Fibroblast of upper back skin (primary cell): Measurements from ENCODE around the gene CFAP299.
"Not testable (repeated sequence)": the region's sequence is repeated elsewhere in the genome, so short reads cannot be mapped to it uniquely, and the experiment has no call there.

ENCODE experiments used
- DNase-seq: peaks from one replicate; pipeline ENCODE4 v3.0.0-alpha.2; 2013

The CFAP299 gene

DNA sequence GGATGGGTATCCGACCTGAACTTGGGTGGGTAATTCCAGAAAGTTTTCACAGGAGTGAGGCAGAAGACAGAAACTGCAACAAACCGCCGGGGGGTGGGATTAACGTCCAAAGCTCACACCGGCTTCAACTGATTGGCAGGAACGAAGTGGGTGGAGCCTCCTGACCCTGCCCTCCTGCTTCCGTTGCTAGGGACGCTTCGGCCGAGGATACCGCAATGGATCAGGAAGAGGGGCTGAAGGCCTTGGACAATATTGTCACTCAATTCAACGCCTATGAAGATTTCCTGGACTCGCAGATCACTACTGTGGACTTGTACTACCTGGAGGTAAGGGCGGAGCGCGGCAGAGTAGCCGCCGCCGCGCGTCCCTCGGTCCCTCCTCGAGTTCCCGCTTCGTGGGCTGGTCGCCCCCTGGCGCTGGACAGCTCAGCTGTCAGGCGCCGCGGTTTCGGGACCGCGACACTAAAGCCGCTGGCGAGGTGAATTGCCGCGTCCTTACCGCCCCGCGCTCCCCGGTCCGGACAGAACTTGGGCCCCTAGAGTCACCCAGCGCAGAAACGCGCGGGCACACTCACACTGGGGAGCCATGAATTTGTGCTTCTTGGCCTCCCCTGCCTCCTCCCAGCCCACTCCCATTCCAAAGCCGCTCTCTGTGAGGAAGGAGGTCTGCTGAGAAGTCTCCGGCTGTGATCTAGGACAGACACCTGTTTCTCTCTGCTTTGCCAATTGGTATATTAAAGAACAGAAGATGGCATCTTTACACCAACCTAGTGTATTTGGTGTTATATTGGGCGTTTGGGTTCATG is at the start of gene CFAP299:
CFAP299 (plus strand) TSS at position 177 of the 805 bp plus-strand sequence.
- DNase-seq, result peak; percentile 92

DNA sequence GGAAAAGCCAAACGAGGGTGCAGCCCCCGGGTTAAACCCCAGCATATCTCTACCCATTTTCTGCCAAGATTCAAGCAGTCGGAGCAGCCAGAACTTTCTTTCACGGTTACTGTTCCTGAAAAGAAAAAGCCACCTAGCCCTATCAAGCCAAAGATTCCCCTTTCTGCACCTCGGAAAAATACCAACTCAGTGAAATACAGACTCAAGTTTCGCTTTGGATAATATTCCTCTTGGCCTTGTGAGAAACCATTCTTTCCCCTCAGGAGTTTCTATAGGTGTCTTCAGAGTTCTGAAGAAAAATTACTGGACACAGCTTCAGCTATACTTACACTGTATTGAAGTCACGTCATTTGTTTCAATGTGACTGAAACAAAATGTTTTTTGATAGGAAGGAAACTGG is 49.1 kb upstream of the CFAP299 start:
- DNase-seq, result no peak

DNA sequence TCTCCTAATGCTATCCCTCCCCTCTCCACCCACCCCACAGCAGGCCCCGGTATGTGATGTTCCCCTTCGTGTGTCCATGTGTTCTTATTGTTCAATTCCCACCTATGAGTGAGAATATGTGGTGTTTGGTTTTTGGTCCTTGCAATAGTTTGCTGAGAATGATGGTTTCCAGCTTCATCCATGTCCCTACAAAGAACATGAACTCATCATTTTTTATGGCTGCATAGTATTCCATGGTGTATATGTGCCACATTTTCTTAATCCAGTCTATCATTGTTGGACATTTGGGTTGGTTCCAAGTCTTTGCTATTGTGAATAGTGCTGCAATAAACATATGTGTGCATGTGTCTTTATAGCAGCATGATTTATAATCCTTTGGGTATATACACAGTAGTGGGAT is 44.9 kb upstream of the CFAP299 start:
- DNase-seq, result not testable (repeated sequence)

DNA sequence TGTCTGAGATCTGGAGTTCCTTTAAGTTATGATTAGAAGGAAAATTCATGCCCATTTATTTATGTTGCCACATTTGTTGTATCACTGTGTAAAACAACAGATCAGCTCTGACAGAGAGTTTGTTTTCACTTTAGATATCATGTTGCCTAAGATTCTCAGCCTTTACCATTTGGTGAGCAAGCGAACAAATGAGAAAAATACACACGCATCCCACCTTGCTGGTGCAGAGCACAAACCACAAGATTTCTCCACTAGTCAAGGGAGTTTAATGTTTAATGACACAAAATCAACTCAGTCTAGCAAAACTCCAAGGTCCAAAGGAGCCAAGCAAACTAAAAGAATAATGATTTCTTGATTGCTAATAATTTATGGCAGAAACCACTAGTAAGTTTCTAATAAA is 41.3 kb upstream of the CFAP299 start:
- no peak for DNase-seq

DNA sequence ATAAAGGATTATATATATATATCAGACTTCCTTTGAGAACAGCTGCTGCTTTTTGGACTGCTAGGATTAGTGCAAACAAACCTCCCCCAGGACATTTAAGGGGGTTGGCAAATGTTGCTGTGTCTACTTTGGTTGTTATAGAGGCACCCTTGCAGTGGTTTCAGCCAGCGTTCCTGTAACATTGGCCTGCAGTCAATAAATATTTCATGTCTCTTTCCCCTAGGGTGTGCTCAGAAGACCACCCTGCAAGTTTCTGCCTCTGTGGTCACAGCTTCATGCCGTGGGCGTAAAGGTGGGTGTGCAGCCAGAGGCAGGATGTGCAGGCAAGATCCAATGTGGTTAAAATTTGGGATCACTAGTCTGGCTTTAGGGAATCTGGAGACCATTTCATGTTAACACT is 40.2 kb upstream of the CFAP299 start:
- DNase-seq, result peak; percentile 90

DNA sequence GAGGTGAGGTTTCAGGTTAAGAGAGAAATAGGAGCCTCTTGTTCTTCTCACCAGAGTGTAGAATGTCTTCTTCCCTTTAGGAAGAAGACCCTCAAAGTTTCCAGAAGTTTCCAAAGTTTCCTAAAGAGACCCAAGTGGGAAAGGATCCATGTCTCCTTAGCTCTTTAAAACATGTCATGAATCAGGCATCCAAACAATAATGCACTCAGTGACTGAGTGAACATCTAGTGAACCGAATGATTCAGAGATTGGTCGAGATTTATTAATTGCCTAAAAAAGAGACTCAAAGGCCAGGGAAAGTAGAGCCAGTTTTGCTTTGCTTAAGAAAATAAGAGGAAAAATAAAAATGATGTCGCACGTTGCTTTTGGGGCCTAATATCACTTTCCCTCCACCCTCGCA is 39.7 kb upstream of the CFAP299 start:
- DNase-seq, result peak; percentile 66

DNA sequence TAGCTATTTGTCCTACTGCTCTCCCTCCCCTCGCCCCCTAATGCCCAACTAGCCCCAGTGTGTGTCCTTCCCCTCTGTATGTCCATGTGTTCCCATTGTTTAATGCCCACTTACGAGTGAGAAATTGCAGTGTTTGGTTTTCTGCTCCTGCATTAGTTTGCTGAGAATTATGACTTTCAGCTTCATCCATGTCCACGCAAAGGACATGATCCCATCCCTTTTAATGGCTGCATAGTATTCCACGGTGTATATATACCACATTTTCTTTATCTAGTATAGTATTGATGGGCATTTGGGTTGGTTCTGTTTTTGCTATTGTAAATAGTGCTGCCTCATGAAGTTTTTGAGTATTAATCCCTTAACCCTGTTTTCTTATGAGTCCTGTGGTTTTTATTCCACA is 33.6 kb upstream of the CFAP299 start:
- no peak for DNase-seq

DNA sequence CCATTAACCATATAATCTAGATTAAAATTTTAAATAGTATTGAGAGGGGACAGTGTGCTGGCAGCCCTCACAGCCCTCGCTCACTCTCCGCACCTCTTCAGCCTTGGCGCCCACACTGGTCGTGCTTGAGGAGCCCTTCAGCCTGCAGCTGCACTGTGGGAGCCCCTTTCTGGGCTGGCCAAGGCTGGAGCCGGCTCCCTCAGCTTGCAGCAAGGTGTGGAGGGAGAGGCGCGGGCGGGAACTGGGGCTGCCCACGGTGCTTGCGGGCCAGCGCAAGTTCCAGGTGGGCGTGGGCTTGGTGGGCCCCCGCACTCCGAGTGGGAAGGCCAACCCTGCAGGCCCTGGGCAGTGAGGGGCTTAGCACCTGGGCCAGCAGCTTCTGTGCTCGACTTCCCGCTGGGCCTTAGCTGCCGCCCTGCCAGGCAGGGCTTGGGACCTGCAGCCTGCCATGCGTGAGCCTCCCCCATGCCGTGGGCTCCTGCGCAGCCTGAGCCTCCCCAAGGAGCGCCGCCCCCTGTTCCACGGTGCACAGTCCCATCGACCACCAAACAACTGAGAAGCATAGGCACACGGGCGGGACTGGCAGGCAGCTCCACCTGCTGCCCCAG is 32.8 kb upstream of the CFAP299 start:
- no peak for DNase-seq

DNA sequence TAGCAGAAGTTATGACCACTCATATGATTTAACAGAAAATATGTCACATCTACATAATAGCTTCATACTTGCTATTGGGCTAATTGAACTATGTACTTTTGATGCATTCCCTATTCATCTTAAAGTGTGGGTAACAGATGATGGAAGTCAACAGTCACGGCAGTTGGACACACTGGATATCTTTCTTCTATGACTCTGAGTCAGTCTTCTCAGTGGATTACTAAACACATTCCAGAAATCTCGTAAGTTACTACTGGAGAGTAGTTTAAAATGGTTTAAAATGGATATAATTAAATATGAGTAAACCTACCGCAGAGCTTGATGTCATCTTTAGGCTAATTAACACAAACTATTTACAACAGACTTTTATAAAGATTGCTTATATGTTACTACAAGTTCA is 30.1 kb upstream of the CFAP299 start:
- DNase-seq, result peak; percentile 80

DNA sequence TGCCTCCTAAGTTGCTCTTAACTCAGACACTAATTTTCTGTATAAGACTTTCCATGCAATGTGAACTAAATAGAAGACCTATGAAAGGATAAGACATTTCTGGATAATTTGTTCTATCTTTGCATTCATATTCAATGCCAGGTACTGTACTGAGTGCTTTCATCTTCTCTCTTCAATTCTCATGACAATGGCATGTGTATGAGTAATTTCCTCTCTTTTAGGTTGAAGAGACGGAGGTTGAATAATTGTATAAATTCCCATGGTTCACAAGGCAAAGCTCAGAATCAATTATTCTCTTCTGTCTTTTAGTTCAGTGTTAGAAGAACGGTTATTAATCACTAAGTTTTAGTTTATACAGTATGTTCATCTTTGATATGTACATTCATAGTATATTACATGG is 29.3 kb upstream of the CFAP299 start:
- DNase-seq, result peak; percentile 61

DNA sequence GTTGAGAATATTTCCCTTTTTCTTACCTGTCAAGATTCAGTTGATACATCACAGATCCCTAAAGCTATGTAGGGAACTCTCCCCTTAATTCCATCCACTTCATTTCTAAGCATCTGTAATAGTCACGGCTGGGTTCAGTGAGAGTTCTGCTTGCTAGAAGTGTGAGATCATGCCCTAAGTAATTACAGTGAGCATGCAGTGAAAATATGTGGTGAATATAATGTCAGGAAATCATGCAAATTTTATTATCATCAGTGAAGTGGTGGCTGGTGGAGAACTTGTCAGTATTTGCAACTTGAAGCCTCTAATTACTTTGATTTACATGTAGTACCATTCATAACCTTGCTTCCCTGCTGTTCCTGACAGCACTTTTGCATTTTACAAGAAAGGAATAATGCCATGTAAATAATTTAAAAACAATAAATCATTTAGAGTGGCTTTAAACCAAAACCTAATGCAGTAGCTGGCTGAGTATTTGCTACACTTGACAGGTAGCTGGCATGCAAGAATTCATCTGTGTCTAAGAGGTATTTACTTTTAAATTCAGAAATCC is 28.3 kb upstream of the CFAP299 start:
- peak; percentile 69 for DNase-seq

DNA sequence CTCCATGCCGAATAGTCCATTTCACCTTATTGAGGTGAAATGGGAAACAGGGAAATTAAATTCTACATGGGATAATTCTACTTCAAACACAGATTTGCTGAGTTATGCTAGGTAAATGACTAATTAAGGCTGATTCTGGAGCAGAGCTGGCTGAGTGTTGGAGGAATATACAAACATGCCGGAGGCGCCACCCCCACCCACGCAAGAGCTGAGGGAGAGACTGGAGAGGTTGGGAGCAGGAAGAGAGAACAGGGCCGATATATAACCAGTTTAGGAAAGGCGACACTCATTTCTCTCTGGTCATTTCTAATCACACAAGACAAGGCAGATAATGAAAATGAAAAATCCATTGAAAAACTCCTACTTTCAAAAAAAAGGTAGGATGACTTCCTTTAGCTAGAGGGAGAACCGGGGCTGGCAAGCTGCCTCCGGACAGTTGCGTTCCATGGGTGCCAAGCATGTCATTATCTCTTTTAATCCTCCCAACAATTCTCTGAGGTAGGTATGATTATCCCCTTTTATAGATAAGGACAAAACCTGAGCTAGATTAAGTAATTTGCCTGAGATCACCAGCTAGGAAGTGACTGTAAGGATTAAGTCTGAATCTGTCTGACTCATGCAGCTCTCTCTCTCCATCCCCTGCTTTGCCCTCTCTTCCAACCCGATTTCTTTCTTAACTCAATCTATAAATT is 27.6 kb upstream of the CFAP299 start:
- DNase-seq, result peak; percentile 61

DNA sequence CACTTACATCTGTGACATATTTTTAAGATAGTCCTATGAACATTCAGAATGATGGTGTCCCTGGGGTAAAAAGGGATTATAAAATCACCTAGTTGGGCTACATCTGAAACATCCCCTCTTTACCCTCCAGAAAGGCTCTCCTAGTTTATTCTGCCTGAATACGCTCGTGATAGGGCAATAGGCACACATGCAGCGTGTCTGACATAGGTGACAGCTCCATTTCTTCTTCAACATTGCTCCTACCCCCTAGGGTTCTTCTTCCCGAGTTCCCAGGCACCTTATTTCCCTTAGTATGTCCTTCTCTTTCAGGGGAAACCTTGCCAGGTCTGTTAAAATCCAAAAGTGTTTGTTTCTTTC is 27.1 kb upstream of the CFAP299 start:
- no peak for DNase-seq

DNA sequence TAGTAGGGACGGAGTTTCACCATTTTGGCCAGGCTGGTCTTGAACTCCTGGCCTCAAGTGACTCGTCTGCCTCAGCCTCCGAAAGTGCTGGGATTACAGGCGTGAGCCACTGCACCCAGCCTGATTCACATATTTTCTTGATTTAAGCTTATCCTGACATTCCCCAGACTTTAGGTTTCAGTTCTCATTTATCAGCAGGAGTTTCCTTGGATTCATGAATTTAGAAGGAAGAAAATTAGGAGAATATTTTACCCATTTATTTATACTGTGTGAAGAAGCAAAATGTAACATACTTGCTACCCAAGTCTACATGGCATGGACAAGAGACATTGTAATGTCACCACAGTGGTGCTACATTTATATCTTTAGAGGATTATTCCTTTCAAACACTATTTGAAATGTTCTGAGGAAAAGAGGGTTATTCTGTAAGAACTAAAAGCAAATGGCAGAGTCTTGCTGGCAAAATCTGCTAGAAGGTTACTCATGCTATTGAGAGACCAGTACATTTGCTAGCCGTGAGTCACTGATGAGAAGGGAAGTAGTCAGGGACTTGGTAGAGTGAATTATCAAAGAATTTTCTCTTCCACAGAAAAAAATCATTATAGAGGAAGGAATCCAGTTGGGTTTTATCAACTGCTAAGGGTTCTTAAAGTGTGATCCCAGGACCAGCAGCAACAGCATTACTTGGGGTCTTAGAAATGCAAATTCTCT is 26.1 kb upstream of the CFAP299 start:
- peak; percentile 95 for DNase-seq

DNA sequence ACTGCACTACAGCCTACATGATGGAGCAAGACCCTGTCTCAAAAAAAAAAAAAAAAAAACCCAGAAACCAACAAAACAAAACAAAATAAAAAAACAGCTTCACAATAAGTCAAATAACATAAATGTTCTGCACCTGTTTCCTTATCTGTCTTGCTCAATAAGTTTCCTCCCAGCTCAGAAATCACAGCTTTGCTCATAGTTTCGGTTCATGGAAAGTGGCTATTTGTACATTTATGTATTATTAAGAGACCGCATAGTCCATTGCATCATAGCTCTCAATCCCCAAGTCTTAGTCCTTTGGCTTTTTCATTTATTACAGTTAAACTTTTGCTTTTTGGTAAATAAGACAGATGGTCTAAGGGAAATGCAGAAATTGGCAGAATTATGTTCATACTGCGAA is 24.4 kb upstream of the CFAP299 start:
- DNase-seq, result no peak

DNA sequence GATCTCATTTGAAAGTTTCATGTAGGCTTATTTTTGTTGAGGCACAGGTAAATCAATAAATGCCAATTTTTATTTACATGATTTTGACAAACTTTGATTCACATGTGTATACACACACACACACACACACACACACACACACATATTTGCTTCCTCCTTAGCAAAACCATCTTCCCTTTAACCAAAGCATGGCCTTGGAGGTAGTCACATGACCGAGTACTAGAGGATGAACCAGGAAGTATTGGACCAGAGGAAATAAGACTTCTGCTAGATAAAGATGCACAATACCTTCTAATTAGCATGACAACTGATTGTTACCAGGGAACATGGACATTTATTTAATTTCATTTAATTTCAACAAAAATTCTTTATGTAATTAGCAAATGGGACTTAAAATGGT is 23.4 kb upstream of the CFAP299 start:
- no peak for DNase-seq

DNA sequence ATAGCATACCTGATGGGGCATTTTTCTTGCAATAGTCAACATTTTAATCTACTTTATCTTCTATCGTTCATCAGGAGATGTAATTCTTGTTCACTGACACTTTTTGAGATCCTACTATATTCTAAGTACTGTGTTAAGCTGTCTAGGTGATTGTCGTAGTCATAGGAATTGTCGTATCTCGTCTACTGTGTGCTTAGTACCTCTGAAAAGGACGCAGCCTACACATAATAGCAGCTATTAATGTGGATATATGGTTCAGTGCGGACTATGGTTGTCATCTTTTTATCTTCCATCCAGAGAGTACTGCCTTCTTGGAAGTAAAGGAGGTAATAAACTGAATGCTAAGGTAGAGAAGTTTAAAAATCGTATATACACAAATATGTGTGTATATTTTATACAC is 21.9 kb upstream of the CFAP299 start:
- no peak for DNase-seq

DNA sequence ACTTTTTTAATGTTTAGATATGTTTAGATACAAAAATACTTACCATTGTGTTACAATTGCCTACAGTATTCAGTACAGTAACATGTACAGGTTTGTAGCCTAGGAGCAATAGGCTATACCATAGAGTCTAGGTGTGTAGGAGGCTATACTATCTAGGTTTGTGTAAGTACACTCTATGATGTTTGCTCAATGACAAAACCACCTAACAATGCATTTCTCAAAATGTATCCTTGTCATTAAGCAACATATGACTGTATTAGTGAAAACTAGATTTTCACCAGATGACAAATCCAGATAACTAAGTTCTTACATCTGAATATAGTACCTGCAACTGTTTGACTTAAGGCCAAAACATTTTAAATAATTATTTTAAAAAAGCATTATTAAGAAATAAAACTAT is 19.7 kb upstream of the CFAP299 start:
- not testable (repeated sequence) for DNase-seq

DNA sequence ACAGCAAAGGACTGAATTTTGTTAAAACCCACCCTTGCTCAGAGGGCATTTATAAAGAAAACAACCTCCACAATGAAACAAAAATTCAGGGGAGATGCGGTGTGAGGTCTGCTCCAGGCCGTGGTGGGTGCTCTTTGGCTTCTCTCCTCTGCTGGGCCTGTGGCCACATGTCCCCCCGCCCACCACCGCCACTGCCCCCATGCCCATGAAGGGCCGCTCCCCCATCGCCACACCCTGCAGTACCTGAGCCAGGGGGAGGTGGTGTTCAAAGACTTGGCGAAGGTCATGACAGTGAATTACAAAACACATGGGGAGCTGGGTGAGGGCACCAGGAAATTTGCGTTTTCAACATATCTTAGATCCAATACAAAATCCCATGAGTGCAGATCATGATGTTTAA is 14.2 kb upstream of the CFAP299 start:
- no peak for DNase-seq

DNA sequence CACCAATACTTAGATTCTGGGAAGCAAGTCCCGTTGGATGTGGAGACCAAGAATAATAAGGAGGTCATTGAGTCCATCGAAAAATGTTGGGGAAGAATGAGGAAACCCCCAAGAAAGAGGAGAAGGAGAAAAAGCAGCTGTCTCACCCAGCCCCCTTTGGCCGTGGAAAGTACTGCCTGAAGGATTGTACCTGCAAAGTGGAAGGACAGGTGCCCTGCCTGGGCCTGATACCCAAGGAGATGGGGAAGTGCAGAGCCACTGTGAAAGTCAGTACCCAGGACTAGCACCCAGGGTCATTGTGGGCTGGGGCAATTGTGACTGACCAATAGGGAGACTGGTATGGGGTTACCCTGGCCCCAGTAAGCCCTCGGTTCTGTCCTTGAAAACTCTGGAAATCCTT is 13.8 kb upstream of the CFAP299 start:
- no peak for DNase-seq

DNA sequence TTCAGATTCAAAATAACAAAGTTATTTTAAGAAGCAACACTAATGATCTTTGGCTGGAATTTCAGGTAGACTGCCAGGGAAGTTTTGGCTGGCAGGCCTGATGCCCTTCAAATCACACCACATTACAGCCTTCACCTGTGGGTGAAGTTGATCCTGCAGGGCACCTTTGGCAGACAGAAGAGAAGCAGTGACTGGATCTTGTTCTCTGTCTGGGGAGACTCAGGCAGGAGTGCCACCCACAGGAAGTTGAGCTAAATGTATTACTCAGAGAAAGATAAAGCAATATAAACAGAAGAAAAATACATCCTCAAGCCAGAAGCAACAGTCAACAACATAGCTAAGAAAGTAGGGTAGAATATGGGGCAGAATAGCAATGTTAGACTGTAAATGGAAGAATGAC is 12.8 kb upstream of the CFAP299 start:
- peak; percentile 55 for DNase-seq

DNA sequence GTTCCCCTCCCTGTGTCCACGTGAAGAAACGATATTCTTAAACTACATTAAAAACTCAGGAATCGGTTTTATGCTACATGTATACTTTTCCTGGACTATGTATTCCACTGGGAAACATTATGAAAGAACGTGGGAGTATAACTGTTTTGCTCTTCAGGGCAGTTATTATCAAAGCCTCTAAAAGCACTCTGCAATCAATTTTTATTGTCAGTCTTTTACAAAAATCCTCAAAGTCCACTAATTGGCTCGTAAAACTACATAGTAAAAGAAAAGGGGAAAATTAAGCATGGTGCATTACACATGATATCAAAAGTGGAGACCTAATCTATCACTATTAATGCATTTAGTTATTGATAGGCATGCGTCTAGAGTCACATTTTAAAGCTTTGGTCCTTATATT is 11.4 kb upstream of the CFAP299 start:
- DNase-seq, result no peak

DNA sequence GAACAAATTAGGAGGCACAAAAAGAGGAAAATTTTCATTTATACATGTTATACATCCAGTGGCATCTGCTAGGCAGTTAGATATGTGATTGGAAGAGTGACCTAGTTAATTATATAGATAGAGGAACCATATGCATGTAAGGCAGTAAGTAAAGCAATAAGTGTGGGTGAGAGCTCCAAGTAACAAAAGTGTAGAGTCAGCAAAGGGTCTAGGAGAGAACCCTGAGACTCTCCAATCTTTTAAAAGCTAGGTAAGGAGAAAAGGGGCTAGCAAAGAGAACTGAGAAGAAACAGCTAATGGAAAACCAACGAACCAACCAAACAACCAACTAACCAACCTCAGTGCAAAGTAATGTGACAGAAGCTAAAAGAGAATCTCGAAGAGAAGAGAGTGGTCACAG is 3.8 kb upstream of the CFAP299 start:
- no peak for DNase-seq
